Peyer's patch (tissue), 4 donors: Measurements from ENCODE around the gene SLC25A13.

Source experiments
- CTCF ChIP-seq, 6 experiments: fragments of 450-650 bp in 4 of 6; fragments of 200-600 bp in 2 of 6; sonication (generic) in 1 of 6; IDR thresholded peaks; one replicate each; pipeline ENCODE4 v1.5.1; 2017 to 2019; ENCODE audit warnings: antibody characterized with exemption in 6 of 6, mild to moderate bottlenecking in 3 of 6, moderate library complexity in 1 of 6
- POLR2A ChIP-seq, 2 donors: fragments of 450-650 bp; IDR thresholded peaks; one replicate each; pipeline ENCODE4 v1.5.1; 2017; ENCODE audit warnings: antibody characterized with exemption in 2 of 2, mild to moderate bottlenecking in 2 of 2, moderate library complexity in 2 of 2

GRCh38 chr7:96233084-96233483, 88.8 kb downstream of the SLC25A13 start:
- no peak for TF ChIP-seq CTCF (IDR thresholded peaks at IDR 0.05)
- no peak for TF ChIP-seq POLR2A (IDR thresholded peaks at IDR 0.05)
